GM12892 (cell line): ENCODE data around the gene OLIG1. TPM values are rescaled to one million over a fixed set of nuclear protein-coding genes. Genes with fewer than 3 reads are reported as not detected.
A peak's percentile ranks its signal among the peaks of the same experiment; 100 is the strongest.

Source experiments
- DNase-seq: peaks from one replicate; pipeline ENCODE4 v3.0.0; 2011; ENCODE audit not compliant: insufficient read length
- FAIRE-seq: peaks from 2 replicates; lab custom pipeline; 2011; peaks lifted over from hg19 to GRCh38; lab: Jason Lieb, UNC
- POLR2A ChIP-seq: IDR thresholded peaks from 2 replicates; pipeline ENCODE4 v1.6.1; 2011; ENCODE audit warnings: low read depth, low read length, control low read depth
- POLR2AphosphoS5 ChIP-seq: IDR thresholded peaks from 2 replicates; pipeline ENCODE4 v1.6.1; 2011; ENCODE audit warnings: low read depth, low read length, control low read depth
- TAF1 ChIP-seq: IDR thresholded peaks from 2 replicates; pipeline ENCODE4 v1.6.1; 2011; ENCODE audit warnings: low read depth, mild to moderate bottlenecking, control low read depth, low read length, borderline replicate concordance
- polyA plus RNA-seq: library from polyadenylated mRNA; unstranded; fragments of >200 nt; gene quantifications from one replicate; pipeline ENCODE4 v1.2.1, GENCODE V29; 2012; ENCODE audit warnings: missing spikeins, inconsistent platforms; ENCODE audit not compliant: missing spikeins

OLIG1 gene, protein sequence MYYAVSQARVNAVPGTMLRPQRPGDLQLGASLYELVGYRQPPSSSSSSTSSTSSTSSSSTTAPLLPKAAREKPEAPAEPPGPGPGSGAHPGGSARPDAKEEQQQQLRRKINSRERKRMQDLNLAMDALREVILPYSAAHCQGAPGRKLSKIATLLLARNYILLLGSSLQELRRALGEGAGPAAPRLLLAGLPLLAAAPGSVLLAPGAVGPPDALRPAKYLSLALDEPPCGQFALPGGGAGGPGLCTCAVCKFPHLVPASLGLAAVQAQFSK
- not detected for polyA plus RNA-seq

DNA sequence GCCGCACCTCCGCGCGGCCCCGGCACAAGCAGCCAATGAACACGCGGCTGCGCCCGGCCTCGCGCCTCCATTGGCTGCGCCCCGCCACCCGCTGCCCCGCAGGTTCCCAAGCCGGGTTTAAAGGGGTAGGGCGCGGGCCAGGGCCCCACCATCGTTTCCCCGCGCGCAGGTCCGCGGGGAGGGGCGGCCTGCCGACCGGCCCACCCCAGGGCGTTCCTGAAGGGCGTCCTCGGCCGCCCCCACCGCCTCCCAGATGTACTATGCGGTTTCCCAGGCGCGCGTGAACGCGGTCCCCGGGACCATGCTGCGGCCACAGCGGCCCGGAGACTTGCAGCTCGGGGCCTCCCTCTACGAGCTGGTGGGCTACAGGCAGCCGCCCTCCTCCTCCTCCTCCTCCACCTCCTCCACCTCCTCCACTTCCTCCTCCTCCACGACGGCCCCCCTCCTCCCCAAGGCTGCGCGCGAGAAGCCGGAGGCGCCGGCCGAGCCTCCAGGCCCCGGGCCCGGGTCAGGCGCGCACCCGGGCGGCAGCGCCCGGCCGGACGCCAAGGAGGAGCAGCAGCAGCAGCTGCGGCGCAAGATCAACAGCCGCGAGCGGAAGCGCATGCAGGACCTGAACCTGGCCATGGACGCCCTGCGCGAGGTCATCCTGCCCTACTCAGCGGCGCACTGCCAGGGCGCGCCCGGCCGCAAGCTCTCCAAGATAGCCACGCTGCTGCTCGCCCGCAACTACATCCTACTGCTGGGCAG, at the start of gene OLIG1:
OLIG1 (plus strand) TSS at position 148 of the 750 bp plus-strand sequence; CDS start at position 254, 106 bp downstream.
- no peak for FAIRE-seq
- TF ChIP-seq POLR2AphosphoS5 (no peak), TAF1 (no peak), POLR2A (no peak)

DNA sequence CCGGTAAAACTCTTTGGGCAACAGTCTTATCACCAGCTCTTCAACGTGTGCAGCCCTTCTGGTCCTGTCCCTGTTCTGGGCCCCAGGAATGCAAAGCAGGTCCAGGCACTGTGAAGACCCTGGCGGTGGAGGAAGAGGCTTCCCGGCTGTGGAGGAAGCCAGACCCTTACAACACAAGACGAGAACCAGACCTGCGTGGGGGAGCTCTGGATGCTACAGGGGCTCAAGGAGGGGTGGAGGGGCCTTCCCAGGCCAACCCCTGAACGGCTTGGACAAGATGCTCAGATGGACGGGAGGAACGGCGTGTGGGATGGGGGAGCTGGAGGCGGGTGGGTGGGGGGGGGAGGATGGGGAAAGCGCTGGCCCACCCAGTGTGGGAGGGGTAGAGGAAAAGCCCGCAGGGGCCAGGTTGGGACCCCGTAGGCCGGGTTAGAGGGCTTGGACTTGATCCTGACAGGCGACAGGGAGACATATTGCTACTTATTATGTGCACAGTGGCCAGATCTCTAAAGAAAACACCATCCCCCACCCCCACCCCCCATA, 49.3 kb upstream of the OLIG1 start:
- TF ChIP-seq POLR2A (no peak), TAF1 (no peak), POLR2AphosphoS5 (no peak)
- no peak for FAIRE-seq
- no peak for DNase-seq

More for the DNA sequence above, at the start of gene OLIG1:
- DNase-seq: peak; percentile 29

DNA sequence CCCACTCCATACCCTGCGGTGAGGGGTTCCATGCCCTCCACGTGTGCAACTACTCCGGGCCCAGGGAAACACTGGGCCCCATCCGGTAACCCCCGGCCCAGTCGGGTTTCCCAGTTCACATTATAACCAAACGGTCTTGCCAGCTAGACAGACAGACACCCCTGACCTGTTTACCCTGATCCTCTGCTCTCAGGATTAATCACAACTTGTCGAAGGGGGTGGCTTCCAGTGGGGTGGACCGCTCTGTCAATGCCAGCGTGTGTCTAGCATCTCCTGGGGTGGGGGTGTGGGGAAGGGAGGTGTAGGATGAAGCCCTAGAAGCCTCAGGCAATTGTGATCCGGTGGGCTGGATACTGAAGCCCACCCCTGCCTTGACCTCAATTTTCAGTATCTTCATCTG, 48.8 kb upstream of the OLIG1 start:
- no peak for DNase-seq
- TF ChIP-seq POLR2AphosphoS5 (no peak), POLR2A (no peak), TAF1 (no peak)
- FAIRE-seq: no peak

DNA sequence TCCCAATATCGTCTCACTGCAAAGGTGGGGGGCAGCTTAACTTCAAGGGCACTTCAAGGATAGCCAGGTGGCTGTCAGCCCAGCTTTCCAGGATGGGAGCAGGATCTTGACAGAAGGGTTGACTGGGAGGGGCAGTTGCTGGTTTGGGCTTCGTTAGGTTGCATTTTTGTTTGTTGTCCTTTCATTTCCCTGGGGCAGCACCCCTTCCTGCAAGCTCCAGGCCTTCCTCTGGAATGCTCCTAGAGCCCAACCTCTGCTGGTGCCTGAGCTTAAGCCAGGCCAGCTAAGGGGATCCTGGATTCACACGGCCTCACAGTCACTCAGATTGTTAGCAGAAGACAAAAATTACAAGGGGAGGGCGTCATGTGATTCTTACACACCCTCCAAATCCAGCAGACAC, 48.3 kb upstream of the OLIG1 start:
- no peak for TF ChIP-seq TAF1
- TF ChIP-seq POLR2AphosphoS5: no peak
- no peak for TF ChIP-seq POLR2A
- DNase-seq: no peak
- FAIRE-seq: no peak

DNA sequence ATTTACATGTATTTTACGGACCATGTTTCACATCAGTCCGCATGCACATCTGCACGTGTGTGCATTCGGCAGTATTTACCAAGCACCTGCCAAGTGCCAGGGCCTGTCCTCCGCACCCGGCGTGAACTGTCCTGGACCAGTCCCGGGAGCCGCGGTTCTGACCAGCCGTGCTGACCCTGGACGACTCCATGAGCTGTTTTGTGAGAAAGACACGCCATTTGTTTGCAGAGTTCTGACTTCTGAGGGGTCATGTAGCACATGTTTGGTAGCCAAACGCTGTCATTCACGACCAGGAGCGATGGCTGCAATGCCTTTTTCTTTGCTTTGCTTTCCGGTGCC, 47.5 kb upstream of the OLIG1 start:
- DNase-seq (no peak), FAIRE-seq (no peak)
- no peak for TF ChIP-seq POLR2AphosphoS5
- no peak for TF ChIP-seq POLR2A
- TF ChIP-seq TAF1: no peak

DNA sequence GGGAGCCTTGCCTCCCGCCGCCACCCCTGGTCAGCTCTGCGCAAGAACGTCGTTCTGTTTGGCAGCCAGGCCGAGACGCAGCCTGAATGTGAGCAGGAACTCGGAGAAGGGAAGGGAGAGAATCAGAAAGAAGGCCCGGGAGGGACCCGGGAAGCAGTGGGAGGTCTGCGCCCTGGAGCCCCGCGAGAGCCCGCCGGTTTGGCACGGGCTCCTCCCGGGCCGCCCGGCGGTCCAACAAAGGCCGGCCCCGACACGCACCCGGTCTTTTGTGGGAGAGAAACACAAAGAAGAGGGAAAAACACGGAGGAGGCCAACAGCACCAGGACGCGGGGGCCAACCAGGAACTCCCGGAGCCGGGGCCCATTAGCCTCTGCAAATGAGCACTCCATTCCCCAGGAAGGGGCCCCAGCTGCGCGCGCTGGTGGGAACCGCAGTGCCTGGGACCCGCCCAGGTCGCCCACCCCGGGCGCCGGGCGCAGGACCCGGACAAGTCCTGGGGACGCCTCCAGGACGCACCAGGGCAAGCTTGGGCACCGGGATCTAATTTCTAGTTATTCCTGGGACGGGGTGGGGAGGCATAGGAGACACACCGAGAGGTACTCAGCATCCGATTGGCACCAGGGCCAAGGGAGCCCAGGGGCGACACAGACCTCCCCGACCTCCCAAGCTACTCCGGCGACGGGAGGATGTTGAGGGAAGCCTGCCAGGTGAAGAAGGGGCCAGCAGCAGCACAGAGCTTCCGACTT, 46.9 kb upstream of the OLIG1 start:
- TF ChIP-seq POLR2A: no peak
- TF ChIP-seq TAF1: no peak
- TF ChIP-seq POLR2AphosphoS5: no peak
- FAIRE-seq (no peak), DNase-seq (no peak)

DNA sequence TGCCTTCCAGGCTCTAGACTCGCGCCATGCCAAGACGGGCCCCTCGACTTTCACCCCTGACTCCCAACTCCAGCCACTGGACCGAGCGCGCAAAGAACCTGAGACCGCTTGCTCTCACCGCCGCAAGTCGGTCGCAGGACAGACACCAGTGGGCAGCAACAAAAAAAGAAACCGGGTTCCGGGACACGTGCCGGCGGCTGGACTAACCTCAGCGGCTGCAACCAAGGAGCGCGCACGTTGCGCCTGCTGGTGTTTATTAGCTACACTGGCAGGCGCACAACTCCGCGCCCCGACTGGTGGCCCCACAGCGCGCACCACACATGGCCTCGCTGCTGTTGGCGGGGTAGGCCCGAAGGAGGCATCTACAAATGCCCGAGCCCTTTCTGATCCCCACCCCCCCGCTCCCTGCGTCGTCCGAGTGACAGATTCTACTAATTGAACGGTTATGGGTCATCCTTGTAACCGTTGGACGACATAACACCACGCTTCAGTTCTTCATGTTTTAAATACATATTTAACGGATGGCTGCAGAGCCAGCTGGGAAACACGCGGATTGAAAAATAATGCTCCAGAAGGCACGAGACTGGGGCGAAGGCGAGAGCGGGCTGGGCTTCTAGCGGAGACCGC, 46.3 kb upstream of the OLIG1 start:
- FAIRE-seq (no peak), DNase-seq (no peak)
- TF ChIP-seq TAF1 (no peak), POLR2A (no peak), POLR2AphosphoS5 (no peak)

DNA sequence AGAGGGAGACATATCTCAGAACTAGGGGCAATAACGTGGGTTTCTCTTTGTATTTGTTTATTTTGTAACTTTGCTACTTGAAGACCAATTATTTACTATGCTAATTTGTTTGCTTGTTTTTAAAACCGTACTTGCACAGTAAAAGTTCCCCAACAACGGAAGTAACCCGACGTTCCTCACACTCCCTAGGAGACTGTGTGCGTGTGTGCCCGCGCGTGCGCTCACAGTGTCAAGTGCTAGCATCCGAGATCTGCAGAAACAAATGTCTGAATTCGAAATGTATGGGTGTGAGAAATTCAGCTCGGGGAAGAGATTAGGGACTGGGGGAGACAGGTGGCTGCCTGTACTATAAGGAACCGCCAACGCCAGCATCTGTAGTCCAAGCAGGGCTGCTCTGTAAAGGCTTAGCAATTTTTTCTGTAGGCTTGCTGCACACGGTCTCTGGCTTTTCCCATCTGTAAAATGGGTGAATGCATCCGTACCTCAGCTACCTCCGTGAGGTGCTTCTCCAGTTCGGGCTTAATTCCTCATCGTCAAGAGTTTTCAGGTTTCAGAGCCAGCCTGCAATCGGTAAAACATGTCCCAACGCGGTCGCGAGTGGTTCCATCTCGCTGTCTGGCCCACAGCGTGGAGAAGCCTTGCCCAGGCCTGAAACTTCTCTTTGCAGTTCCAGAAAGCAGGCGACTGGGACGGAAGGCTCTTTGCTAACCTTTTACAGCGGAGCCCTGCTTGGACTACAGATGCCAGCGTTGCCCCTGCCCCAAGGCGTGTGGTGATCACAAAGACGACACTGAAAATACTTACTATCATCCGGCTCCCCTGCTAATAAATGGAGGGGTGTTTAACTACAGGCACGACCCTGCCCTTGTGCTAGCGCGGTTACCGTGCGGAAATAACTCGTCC, 45.5 kb upstream of the OLIG1 start:
- FAIRE-seq (no peak), DNase-seq (no peak)
- TF ChIP-seq TAF1 (no peak), POLR2AphosphoS5 (no peak), POLR2A (no peak)

DNA sequence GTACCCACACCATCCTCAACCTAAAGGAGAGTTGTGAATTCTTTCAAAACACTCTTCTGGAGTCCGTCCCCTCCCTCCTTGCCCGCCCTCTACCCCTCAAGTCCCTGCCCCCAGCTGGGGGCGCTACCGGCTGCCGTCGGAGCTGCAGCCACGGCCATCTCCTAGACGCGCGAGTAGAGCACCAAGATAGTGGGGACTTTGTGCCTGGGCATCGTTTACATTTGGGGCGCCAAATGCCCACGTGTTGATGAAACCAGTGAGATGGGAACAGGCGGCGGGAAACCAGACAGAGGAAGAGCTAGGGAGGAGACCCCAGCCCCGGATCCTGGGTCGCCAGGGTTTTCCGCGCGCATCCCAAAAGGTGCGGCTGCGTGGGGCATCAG, 44.8 kb upstream of the OLIG1 start:
- TF ChIP-seq POLR2AphosphoS5 (no peak), TAF1 (no peak), POLR2A (no peak)
- no peak for DNase-seq

DNA sequence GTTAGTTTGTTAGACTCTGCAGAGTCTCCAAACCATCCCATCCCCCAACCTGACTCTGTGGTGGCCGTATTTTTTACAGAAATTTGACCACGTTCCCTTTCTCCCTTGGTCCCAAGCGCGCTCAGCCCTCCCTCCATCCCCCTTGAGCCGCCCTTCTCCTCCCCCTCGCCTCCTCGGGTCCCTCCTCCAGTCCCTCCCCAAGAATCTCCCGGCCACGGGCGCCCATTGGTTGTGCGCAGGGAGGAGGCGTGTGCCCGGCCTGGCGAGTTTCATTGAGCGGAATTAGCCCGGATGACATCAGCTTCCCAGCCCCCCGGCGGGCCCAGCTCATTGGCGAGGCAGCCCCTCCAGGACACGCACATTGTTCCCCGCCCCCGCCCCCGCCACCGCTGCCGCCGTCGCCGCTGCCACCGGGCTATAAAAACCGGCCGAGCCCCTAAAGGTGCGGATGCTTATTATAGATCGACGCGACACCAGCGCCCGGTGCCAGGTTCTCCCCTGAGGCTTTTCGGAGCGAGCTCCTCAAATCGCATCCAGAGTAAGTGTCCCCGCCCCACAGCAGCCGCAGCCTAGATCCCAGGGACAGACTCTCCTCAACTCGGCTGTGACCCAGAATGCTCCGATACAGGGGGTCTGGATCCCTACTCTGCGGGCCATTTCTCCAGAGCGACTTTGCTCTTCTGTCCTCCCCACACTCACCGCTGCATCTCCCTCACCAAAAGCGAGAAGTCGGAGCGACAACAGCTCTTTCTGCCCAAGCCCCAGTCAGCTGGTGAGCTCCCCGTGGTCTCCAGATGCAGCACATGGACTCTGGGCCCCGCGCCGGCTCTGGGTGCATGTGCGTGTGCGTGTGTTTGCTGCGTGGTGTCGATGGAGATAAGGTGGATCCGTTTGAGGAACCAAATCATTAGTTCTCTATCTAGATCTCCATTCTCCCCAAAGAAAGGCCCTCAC, 44.2 kb upstream of the OLIG1 start, which contains the start of gene OLIG2:
OLIG2 (plus strand) TSS at position 447 of the 954 bp plus-strand sequence. CDS start 928 bp downstream, outside the sequence.
- no peak for FAIRE-seq
- DNase-seq: no peak
- TF ChIP-seq POLR2AphosphoS5 (no peak), TAF1 (no peak), POLR2A (no peak)

More for the DNA sequence above, 44.8 kb upstream of the OLIG1 start:
- no peak for FAIRE-seq
